HEK293 (cell line): ENCODE data around the gene PARD3.

Experiments
- CTCF ChIA-PET: fragments of 350-600 bp; formaldehyde crosslinking; extraction: SDS; loops from one replicate; lab custom pipeline; 2021; ENCODE audit warnings: antibody characterized with exemption; lab: Yijun Ruan, JAX
- POLR2A ChIA-PET: fragments of 300-600 bp; formaldehyde crosslinking; extraction: SDS; loops from one replicate; lab custom pipeline; 2020; ENCODE audit warnings: antibody characterized with exemption, inconsistent platforms; lab: Yijun Ruan, JAX
- H3K27ac ChIP-seq: fragments of 200-500 bp; sonication (Bioruptor generic); 2 replicates; pipeline ENCODE4 v1.5.1; 2014; ENCODE audit warnings: low read depth, low read length, control low read depth, inconsistent platforms; ENCODE audit errors: extremely low read depth
- H3K36me3 ChIP-seq, 2 experiments: fragments of 200-500 bp in 1 of 2; sonication (Bioruptor generic) in 1 of 2; 1 replicate in 1 of 2; 2 replicates in 1 of 2; pipeline ENCODE4 v1.5.1; 2014 to 2017; ENCODE audit warnings: inconsistent platforms in 2 of 2, low read length in 2 of 2; ENCODE audit not compliant: control insufficient read depth in 2 of 2, insufficient read depth in 1 of 2
- H3K4me1 ChIP-seq: fragments of 200-500 bp; sonication (Bioruptor generic); 2 replicates; pipeline ENCODE4 v1.5.1; 2014; ENCODE audit warnings: mild to moderate bottlenecking, low read length, inconsistent platforms; ENCODE audit not compliant: control insufficient read depth, insufficient read depth
- H3K4me3 ChIP-seq: 2 replicates; pipeline ENCODE4 v1.5.1; 2011; ENCODE audit warnings: low read depth, mild to moderate bottlenecking, control low read depth, low read length, moderate library complexity
- H3K9me3 ChIP-seq: fragments of 200-500 bp; sonication (Bioruptor generic); 2 replicates; pipeline ENCODE4 v1.5.1; 2014; ENCODE audit warnings: low read depth, low read length, inconsistent platforms; ENCODE audit not compliant: control insufficient read depth, insufficient read depth
- BCL11A ChIP-seq: fragments of 450-650 bp; formaldehyde crosslinking; IDR thresholded peaks from 2 replicates; pipeline ENCODE4 v1.5.1; 2016; ENCODE audit warnings: low read depth, missing biosample characterization, missing genetic modification characterization
- FEZF1 ChIP-seq: fragments of 450-650 bp; formaldehyde crosslinking; IDR thresholded peaks from 2 replicates; pipeline ENCODE4 v1.5.1; 2016; ENCODE audit warnings: missing biosample characterization, missing genetic modification characterization
- HIC1 ChIP-seq: fragments of 450-650 bp; formaldehyde crosslinking; IDR thresholded peaks from 2 replicates; pipeline ENCODE4 v1.5.1; 2016; ENCODE audit warnings: missing biosample characterization, missing genetic modification characterization
- HOXD13 ChIP-seq: sonication (generic); formaldehyde crosslinking; IDR thresholded peaks from 2 replicates; pipeline ENCODE4 v1.8.0; 2022; ENCODE audit warnings: missing genetic modification reagents, borderline replicate concordance
- KLF7 ChIP-seq: fragments of 450-650 bp; formaldehyde crosslinking; IDR thresholded peaks from 2 replicates; pipeline ENCODE4 v1.5.1; 2016; ENCODE audit warnings: missing biosample characterization, missing genetic modification characterization, borderline replicate concordance
- SP7 ChIP-seq: fragments of 450-650 bp; formaldehyde crosslinking; IDR thresholded peaks from 2 replicates; pipeline ENCODE4 v1.5.1; 2016; ENCODE audit warnings: missing biosample characterization, missing genetic modification characterization
- YY1 ChIP-seq: fragments of 450-650 bp; formaldehyde crosslinking; IDR thresholded peaks from 2 replicates; pipeline ENCODE4 v1.5.1; 2018; ENCODE audit warnings: missing biosample characterization, missing genetic modification characterization
- ZBTB1 ChIP-seq: fragments of 450-650 bp; formaldehyde crosslinking; IDR thresholded peaks from 2 replicates; pipeline ENCODE4 v1.5.1; 2016; ENCODE audit warnings: missing biosample characterization, missing genetic modification characterization
- ZBTB48 ChIP-seq: fragments of 450-650 bp; formaldehyde crosslinking; IDR thresholded peaks from 2 replicates; pipeline ENCODE4 v1.5.1; 2016; ENCODE audit warnings: missing biosample characterization, missing genetic modification characterization
- ZBTB49 ChIP-seq: fragments of 450-650 bp; formaldehyde crosslinking; IDR thresholded peaks from 2 replicates; pipeline ENCODE4 v1.5.1; 2016; ENCODE audit warnings: missing biosample characterization, missing genetic modification characterization, low read depth
- ZFP37 ChIP-seq: fragments of 450-650 bp; formaldehyde crosslinking; IDR thresholded peaks from 2 replicates; pipeline ENCODE4 v1.5.1; 2016; ENCODE audit warnings: missing biosample characterization, missing genetic modification characterization
- ZFP41 ChIP-seq: fragments of 450-650 bp; formaldehyde crosslinking; IDR thresholded peaks from 2 replicates; pipeline ENCODE4 v1.5.1; 2016; ENCODE audit warnings: missing biosample characterization, missing genetic modification characterization, borderline replicate concordance
- ZIC2 ChIP-seq: fragments of 450-650 bp; formaldehyde crosslinking; IDR thresholded peaks from 2 replicates; pipeline ENCODE4 v1.5.1; 2016; ENCODE audit warnings: missing biosample characterization, missing genetic modification characterization
- ZNF132 ChIP-seq: fragments of 450-650 bp; formaldehyde crosslinking; IDR thresholded peaks from 2 replicates; pipeline ENCODE4 v1.5.1; 2017; ENCODE audit warnings: missing biosample characterization, missing genetic modification characterization, borderline replicate concordance
- ZNF146 ChIP-seq: fragments of 450-650 bp; formaldehyde crosslinking; IDR thresholded peaks from 2 replicates; pipeline ENCODE4 v1.5.1; 2016; ENCODE audit warnings: missing biosample characterization, missing genetic modification characterization
- ZNF169 ChIP-seq: fragments of 450-650 bp; formaldehyde crosslinking; IDR thresholded peaks from 2 replicates; pipeline ENCODE4 v1.5.1; 2016; ENCODE audit warnings: missing biosample characterization, missing genetic modification characterization
- ZNF2 ChIP-seq: fragments of 450-650 bp; formaldehyde crosslinking; IDR thresholded peaks from 2 replicates; pipeline ENCODE4 v1.5.1; 2016; ENCODE audit warnings: missing biosample characterization, missing genetic modification characterization
- ZNF223 ChIP-seq: fragments of 450-650 bp; formaldehyde crosslinking; IDR thresholded peaks from 2 replicates; pipeline ENCODE4 v1.5.1; 2016; ENCODE audit warnings: missing biosample characterization, missing genetic modification characterization
- ZNF292 ChIP-seq: fragments of 450-650 bp; formaldehyde crosslinking; IDR thresholded peaks from 2 replicates; pipeline ENCODE4 v1.5.1; 2016; ENCODE audit warnings: low read depth, missing biosample characterization, missing genetic modification characterization, borderline replicate concordance
- ZNF302 ChIP-seq: fragments of 450-650 bp; formaldehyde crosslinking; IDR thresholded peaks from 2 replicates; pipeline ENCODE4 v1.5.1; 2016; ENCODE audit warnings: missing biosample characterization, missing genetic modification characterization, low read depth
- ZNF433 ChIP-seq: fragments of 450-650 bp; formaldehyde crosslinking; IDR thresholded peaks from 2 replicates; pipeline ENCODE4 v1.5.1; 2016; ENCODE audit warnings: missing biosample characterization, missing genetic modification characterization, low read depth
- ZNF510 ChIP-seq: fragments of 450-650 bp; formaldehyde crosslinking; IDR thresholded peaks from 2 replicates; pipeline ENCODE4 v1.5.1; 2018; ENCODE audit warnings: mild to moderate bottlenecking, missing genetic modification characterization, missing biosample characterization; ENCODE audit not compliant: insufficient replicate concordance
- ZNF626 ChIP-seq: fragments of 450-650 bp; sonication (Bioruptor Pico); formaldehyde crosslinking; IDR thresholded peaks from 2 replicates; pipeline ENCODE4 v1.5.1; 2018; ENCODE audit warnings: missing biosample characterization, missing genetic modification characterization, inconsistent platforms
- ZNF664 ChIP-seq: fragments of 450-650 bp; formaldehyde crosslinking; IDR thresholded peaks from 2 replicates; pipeline ENCODE4 v1.5.1; 2016; ENCODE audit warnings: missing biosample characterization, missing genetic modification characterization
- ZNF707 ChIP-seq: fragments of 450-650 bp; formaldehyde crosslinking; IDR thresholded peaks from 2 replicates; pipeline ENCODE4 v1.5.1; 2016; ENCODE audit warnings: missing biosample characterization, missing genetic modification characterization
- ZNF76 ChIP-seq: fragments of 450-650 bp; formaldehyde crosslinking; IDR thresholded peaks from 2 replicates; pipeline ENCODE4; 2016; ENCODE audit warnings: low read depth, missing biosample characterization, missing genetic modification characterization, borderline replicate concordance
- ZNF785 ChIP-seq: fragments of 450-650 bp; formaldehyde crosslinking; IDR thresholded peaks from 2 replicates; pipeline ENCODE4 v1.5.1; 2016; ENCODE audit warnings: missing biosample characterization, missing genetic modification characterization
- TF ChIP-seq, protein P1 (sequence below): fragments of 450-650 bp; IDR thresholded peaks from 2 replicates; pipeline ENCODE4 v1.5.1; 2018; ENCODE audit warnings: missing biosample characterization, mild to moderate bottlenecking, missing genetic modification characterization
- TF ChIP-seq, protein P2 (sequence below): fragments of 450-650 bp; formaldehyde crosslinking; IDR thresholded peaks from 2 replicates; pipeline ENCODE4 v1.5.1; 2017; ENCODE audit warnings: missing biosample characterization, missing genetic modification characterization

The PARD3 gene

GRCh38 chr10:34154383-34154900 is 660.7 kb downstream of the PARD3 start:
- POLR2A ChIA-PET, result no interaction called here

DNA sequence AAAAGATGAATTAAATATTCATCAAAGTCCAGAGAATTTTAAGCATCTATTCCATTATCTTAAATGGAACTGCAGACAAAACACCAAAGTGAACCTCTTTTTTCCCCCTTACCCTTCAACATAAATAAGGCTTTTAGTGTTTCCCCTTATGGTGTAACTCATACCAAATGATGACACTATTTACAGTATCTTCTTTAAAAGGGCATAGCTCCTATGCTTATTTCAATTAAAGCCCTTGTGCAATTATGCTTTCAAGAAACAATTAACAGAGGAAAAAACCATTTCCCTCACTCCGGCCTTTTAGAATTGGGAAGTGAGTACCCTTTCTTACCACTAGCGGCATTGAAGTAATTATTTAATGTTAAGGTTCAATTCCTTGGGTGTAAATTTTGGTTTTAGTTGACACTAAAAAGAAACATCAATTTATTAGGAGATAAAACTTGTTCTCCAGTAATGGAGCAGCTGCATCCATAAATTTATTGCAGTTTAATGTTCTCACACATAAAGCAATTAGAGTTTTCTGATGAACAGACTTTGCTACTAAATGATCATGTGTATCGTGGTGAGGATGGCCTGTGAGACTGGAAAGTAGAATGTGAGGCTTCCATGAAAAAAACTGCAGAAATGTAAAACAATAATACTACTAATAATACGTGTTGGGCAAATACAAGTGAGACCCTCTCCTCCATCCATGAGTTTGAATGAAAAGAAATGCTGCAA is 661.3 kb downstream of the PARD3 start:
- Histone ChIP-seq H3K4me1 (no peaks in the 10 kb centered on the region), H3K4me3 (no peak overlapping the region), H3K27ac (no peak overlapping the region), H3K36me3 (no peaks in the 10 kb centered on the region), H3K9me3 (no peaks in the 10 kb centered on the region)
- CTCF ChIA-PET, result interaction anchor here (0.7 kb wide), 1 partner anchor 13 kb away, joined by 3 read pairs; no protein-coding TSS in a partner anchor
- POLR2A ChIA-PET, result no interaction called here
- TF ChIP-seq HOXD13 (CRISPR knock-in tag) (no peak), ZNF2 (no peak), SP7 (tag by site-specific recombination) (no peak), ZNF626 (no peak), KLF7 (tag by site-specific recombination) (no peak), ZNF510 (tag by site-specific recombination) (no peak), HIC1 (no peak), ZBTB48 (tag by site-specific recombination) (no peak), ZNF132 (tag by site-specific recombination) (no peak), ZNF223 (no peak), FEZF1 (tag by site-specific recombination) (no peak), ZFP37 (no peak), ZNF707 (tag by site-specific recombination) (no peak), ZNF785 (no peak), ZFP41 (tag by site-specific recombination) (no peak)

More at GRCh38 chr10:34154383-34154900, 660.7 kb downstream of the PARD3 start:
- no peaks in the 10 kb centered on the region for H3K9me3 ChIP-seq
- CTCF ChIA-PET, result no interaction called here
- no peaks in the 10 kb centered on the region for H3K36me3 ChIP-seq
- TF ChIP-seq ZIC2 (tag by site-specific recombination), result no peak
- TF ChIP-seq ZNF146 (tag by site-specific recombination), result no peak
- no peak for TF ChIP-seq ZNF302
- no peak for TF ChIP-seq ZNF169 (tag by site-specific recombination)
- no peak for TF ChIP-seq ZNF292
- no peak for TF ChIP-seq ZBTB1 (tag by site-specific recombination)
- TF ChIP-seq ZNF76 (tag by site-specific recombination), result no peak
- TF ChIP-seq ZNF433 (tag by site-specific recombination), result no peak
- TF ChIP-seq, protein P1, sequence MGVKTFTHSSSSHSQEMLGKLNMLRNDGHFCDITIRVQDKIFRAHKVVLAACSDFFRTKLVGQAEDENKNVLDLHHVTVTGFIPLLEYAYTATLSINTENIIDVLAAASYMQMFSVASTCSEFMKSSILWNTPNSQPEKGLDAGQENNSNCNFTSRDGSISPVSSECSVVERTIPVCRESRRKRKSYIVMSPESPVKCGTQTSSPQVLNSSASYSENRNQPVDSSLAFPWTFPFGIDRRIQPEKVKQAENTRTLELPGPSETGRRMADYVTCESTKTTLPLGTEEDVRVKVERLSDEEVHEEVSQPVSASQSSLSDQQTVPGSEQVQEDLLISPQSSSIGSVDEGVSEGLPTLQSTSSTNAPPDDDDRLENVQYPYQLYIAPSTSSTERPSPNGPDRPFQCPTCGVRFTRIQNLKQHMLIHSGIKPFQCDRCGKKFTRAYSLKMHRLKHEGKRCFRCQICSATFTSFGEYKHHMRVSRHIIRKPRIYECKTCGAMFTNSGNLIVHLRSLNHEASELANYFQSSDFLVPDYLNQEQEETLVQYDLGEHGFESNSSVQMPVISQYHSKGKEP (tag by site-specific recombination), result no peak
- TF ChIP-seq, protein P2, sequence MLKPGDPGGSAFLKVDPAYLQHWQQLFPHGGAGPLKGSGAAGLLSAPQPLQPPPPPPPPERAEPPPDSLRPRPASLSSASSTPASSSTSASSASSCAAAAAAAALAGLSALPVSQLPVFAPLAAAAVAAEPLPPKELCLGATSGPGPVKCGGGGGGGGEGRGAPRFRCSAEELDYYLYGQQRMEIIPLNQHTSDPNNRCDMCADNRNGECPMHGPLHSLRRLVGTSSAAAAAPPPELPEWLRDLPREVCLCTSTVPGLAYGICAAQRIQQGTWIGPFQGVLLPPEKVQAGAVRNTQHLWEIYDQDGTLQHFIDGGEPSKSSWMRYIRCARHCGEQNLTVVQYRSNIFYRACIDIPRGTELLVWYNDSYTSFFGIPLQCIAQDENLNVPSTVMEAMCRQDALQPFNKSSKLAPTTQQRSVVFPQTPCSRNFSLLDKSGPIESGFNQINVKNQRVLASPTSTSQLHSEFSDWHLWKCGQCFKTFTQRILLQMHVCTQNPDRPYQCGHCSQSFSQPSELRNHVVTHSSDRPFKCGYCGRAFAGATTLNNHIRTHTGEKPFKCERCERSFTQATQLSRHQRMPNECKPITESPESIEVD, result no peak
- no peak for TF ChIP-seq BCL11A (tag by site-specific recombination)
- TF ChIP-seq ZBTB49 (tag by site-specific recombination), result no peak
- TF ChIP-seq YY1 (tag by site-specific recombination), result no peak
- TF ChIP-seq ZNF664 (tag by site-specific recombination), result no peak
- no peak overlapping the region for H3K4me3 ChIP-seq
- H3K4me1 ChIP-seq, result no peaks in the 10 kb centered on the region
- no peak overlapping the region for H3K27ac ChIP-seq
